Fibroblast of villous mesenchyme (primary cell): Measurements from ENCODE around the gene PALLD. TPM values are rescaled to one million over a fixed set of nuclear protein-coding genes. Genes with fewer than 3 reads are reported as not detected.

Experiments used
- DNase-seq: peaks from one replicate; pipeline ENCODE4 v3.0.0-alpha.2; 2010; ENCODE audit warnings: low read depth
- H3K4me3 ChIP-seq: 2 replicates; pipeline ENCODE4 v1.5.1; 2011; ENCODE audit warnings: low read depth, mild to moderate bottlenecking, low read length
- total RNA-seq: library from RNA; depleted of rRNA; stranded (reverse); fragments of >200 nt; gene quantifications from 2 replicates; pipeline ENCODE4 v1.2.3, GENCODE V29; 2012
- TF ChIP-seq, protein P1 (sequence below): IDR thresholded peaks from 2 replicates; pipeline ENCODE4 v1.5.1; 2012; ENCODE audit warnings: low read depth, mild to moderate bottlenecking, low read length; ENCODE audit not compliant: insufficient read depth

PALLD gene
- total RNA-seq, 1 donor: 188 TPM

DNA sequence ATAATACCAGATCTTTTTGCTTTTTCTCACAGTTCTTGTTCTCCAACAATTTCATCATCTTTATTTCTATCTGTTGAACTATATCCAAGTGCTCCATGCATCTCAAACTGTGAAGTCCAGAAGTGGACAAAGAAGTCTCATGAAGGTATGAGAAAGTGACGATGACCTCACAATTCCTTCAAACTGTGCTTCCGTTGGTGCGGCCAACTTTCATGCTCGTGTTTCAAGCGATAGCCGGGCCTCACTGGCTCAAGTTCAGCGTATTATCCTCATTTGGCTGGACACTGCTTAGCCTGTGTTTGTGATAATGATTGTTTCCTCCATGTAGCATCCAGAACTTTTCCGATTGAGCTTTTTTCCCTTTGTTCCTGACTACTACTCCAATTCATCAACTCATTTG lies 143.1 kb downstream of the PALLD start:
- H3K4me3 ChIP-seq: no peak overlapping the region
- DNase-seq: no peak
- TF ChIP-seq, protein P1, sequence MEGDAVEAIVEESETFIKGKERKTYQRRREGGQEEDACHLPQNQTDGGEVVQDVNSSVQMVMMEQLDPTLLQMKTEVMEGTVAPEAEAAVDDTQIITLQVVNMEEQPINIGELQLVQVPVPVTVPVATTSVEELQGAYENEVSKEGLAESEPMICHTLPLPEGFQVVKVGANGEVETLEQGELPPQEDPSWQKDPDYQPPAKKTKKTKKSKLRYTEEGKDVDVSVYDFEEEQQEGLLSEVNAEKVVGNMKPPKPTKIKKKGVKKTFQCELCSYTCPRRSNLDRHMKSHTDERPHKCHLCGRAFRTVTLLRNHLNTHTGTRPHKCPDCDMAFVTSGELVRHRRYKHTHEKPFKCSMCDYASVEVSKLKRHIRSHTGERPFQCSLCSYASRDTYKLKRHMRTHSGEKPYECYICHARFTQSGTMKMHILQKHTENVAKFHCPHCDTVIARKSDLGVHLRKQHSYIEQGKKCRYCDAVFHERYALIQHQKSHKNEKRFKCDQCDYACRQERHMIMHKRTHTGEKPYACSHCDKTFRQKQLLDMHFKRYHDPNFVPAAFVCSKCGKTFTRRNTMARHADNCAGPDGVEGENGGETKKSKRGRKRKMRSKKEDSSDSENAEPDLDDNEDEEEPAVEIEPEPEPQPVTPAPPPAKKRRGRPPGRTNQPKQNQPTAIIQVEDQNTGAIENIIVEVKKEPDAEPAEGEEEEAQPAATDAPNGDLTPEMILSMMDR: no peak

DNA sequence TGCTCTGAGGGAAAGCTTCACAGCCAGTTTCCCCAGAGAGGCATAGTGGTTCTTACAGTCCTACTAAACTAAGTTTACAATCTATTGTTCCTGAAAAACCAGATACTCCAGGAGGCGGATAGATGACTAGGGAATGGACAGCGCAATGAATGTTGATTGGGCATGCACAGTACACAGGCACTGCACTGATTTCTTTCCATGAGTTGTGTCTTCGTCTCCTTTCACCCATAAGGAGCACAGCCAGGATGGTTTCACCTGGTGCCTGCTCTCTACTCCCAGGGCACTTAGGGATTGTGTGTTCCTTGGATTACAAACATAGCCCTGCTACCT lies 144.9 kb downstream of the PALLD start:
- TF ChIP-seq, protein P1: no peak
- H3K4me3 ChIP-seq: no peak overlapping the region
- DNase-seq: no peak

DNA sequence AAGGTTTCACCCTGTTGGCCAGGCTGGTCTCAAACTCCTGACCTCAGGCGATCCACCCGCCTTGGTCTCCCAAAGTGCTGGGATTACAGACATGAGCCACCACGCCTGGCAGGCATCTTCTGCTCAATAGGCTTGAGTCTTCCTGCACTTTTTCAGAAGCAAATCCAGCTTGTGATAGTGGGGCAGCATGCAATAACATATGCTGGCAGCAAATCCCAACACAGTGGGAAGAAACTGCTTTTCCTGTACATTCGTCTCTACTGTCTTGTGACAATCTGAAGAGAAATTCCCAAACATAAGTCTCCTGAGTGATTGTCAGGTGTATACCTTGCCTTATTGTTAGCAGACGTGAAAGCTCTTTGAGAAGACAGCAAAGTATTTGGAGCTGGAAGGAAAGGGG lies 145.7 kb downstream of the PALLD start:
- DNase-seq: no peak
- TF ChIP-seq, protein P1: no peak
- no peak overlapping the region for H3K4me3 ChIP-seq

DNA sequence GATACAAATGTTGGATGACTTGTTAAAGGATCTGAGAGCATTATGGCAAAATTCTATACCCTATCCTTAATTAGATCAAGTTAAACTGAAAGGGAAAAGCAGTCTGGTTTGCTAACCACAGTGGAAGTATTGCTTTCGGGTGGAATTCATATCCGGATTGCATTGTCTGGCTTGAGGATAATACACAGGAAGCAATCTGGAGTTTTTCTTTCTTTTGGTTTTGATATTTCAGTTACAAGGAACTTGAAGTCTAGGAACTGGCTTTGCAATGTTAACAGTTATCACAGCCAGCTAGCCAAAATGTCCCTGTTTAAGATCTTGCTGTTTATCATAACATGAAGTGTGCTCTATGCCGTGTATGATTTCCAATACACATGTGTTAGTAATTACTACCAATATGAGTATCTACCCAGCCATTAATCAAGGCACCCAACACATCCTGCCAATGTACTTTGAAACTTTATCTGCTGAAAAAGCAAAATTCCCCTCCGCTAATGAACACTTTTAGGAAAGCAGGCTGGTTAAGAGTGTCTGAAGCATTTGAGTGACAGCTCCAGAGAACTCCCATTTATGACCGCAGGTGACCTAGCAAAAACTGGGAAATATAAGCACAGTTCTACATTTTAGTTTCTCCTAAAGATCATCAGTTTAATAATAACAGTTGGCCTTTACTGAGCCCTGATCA lies 146.4 kb downstream of the PALLD start:
- TF ChIP-seq, protein P1: no peak
- peak; percentile 72 for DNase-seq
- H3K4me3 ChIP-seq: no peak overlapping the region

DNA sequence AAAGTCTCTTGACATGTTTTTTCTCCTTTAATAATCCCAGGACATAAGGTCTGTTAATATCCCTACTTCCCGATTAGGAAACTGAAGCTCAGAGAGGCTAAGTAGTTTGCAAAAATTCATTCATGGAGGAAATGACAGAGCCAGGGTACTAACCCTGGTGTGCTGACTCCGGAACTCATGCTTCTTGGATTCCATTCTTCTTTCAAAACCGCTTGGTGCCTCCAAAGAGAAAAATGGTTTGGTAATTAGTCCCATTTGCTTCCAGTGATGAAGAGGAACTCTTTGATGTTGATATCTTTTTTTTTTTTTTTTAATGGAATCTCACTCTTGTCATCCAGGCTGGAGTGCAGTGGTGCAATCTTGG lies 146.9 kb downstream of the PALLD start:
- TF ChIP-seq, protein P1: no peak
- no peak overlapping the region for H3K4me3 ChIP-seq

DNA sequence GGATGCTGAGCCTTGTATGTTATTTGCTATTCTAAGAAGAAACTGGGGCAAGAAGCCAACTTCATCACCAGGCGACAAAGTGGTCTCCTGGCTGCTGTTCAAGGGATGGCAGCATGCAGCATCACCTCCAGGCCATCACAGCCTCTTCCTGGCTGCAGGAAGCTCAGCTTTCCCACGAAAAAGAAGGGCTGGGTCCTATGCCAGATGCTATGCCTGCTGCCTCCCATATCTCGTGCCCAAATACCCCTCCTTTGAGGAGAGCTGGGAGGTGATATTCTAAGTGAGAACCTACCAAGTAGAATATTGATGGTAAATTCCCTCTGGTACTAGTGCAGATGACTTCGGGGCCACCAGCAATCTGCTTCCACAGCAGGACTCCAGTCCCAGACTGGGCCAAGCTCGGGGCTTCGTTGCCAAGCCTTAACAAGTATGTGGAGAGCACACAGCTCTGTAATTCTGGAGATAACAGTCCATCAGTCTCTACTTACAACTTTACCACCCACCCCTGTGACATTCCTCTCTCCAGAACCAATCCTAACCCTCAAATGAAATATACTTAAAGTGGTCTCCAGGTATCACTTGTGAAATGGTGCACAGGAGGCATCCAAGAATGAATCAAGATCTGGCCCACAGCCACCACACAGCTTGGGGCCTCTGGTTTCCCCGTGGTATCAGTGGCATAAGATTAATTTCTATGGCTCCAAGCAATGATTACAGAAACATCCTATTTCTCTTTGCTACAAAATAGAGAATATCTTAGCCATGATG lies 149.3 kb downstream of the PALLD start:
- TF ChIP-seq, protein P1: no peak
- no peak for DNase-seq
- no peak overlapping the region for H3K4me3 ChIP-seq

More for the DNA sequence above, 146.9 kb downstream of the PALLD start:
- no peak for DNase-seq
